ENCODE results near the gene HOXC5. TPM values are rescaled to one million over a fixed set of nuclear protein-coding genes. Genes with fewer than 3 reads are reported as not detected.

HOXC5 gene
- total RNA-seq, 1 experiment from 2014 or later: 1.1 TPM

- intact Hi-C loops (cut with micrococcal nuclease): no loop called here
- RAD21 ChIA-PET (ENCODE audit: low non-redundant PET in 1 of 2, low total read pairs in 2 of 2, uncharacterized antibody in 2 of 2, unreplicated experiment in 2 of 2): no interaction called here
- CTCF ChIA-PET: no interaction called here
- Histone ChIP-seq H4K20me1 (ENCODE audit: insufficient read depth) (no peaks in the 10 kb centered on the region), H3K9ac (ENCODE audit: low read length) (no peak overlapping the region), H3K27ac (ENCODE audit: low read depth, low read length) (no peak overlapping the region), H3K27me3 (ENCODE audit: insufficient read depth, low read length) (no peaks in the 10 kb centered on the region), H2AFZ (ENCODE audit: low read depth, low read length, poor library complexity, severe bottlenecking) (no peak overlapping the region), H3K4me3 (replicated peaks in 1 of 2; ENCODE audit: low read depth in 1 of 2, low read length in 2 of 2) (no peak overlapping the region), H3K9me3 (ENCODE audit: control insufficient read depth in 1 of 2, insufficient read depth in 1 of 2, low read depth in 1 of 2, low read length in 2 of 2) (no peaks in the 10 kb centered on the region), H3K79me2 (ENCODE audit: insufficient read depth, low read length) (no peaks in the 10 kb centered on the region), H3K36me3 (ENCODE audit: control insufficient read depth in 1 of 2, insufficient read depth in 2 of 2, low read length in 2 of 2) (no peaks in the 10 kb centered on the region), H3K4me1 (ENCODE audit: control insufficient read depth in 1 of 2, insufficient read depth in 2 of 2, low read length in 2 of 2) (no peaks in the 10 kb centered on the region), H3K9me2 (ENCODE audit: insufficient read depth) (no peaks in the 10 kb centered on the region), H3K4me2 (ENCODE audit: low read length) (no peak overlapping the region)
- TF ChIP-seq SRF (IDR thresholded peaks at IDR 0.05; ENCODE audit: low read depth) (no peak), CTCF (IDR thresholded peaks at IDR 0.05 in 2 of 3, conservative IDR thresholded peaks at IDR 0.05 in 1 of 3; ENCODE audit: borderline replicate concordance in 1 of 3, insufficient read depth in 1 of 3, low read depth in 2 of 3, low read length in 2 of 3) (no peak), YY1 (IDR thresholded peaks at IDR 0.05; ENCODE audit: extremely low read depth, insufficient replicate concordance, low read depth, low read length) (no peak), ZFX (IDR thresholded peaks at IDR 0.05) (no peak), SIN3A (IDR thresholded peaks at IDR 0.05; ENCODE audit: low read depth) (no peak), ZBTB33 (IDR thresholded peaks at IDR 0.05; ENCODE audit: extremely low read depth, insufficient replicate concordance, low read length) (no peak), ZNF274 (IDR thresholded peaks at IDR 0.05; ENCODE audit: low read depth, low read length) (no peak), FOSL1 (IDR thresholded peaks at IDR 0.05; ENCODE audit: low read depth) (no peak), MAX (IDR thresholded peaks at IDR 0.05) (no peak), ATF3 (IDR thresholded peaks at IDR 0.05) (no peak), EZH2 (IDR thresholded peaks at IDR 0.05) (no peak), EGR1 (IDR thresholded peaks at IDR 0.05; ENCODE audit: low read depth) (no peak), CEBPB (IDR thresholded peaks at IDR 0.05; ENCODE audit: low read depth) (no peak), JUND (IDR thresholded peaks at IDR 0.05) (no peak), TCF7L2 (IDR thresholded peaks at IDR 0.05; ENCODE audit: borderline replicate concordance, extremely low read depth, insufficient read depth, insufficient read length) (no peak), POLR2AphosphoS5 (IDR thresholded peaks at IDR 0.05; ENCODE audit: low read depth, low read length) (no peak), CBX3 (IDR thresholded peaks at IDR 0.05; ENCODE audit: low read depth) (no peak), REST (IDR thresholded peaks at IDR 0.05; ENCODE audit: low read depth) (no peak), POLR2A (IDR thresholded peaks at IDR 0.05; ENCODE audit: borderline replicate concordance, extremely low read depth, insufficient read depth, insufficient read length) (no peak), EZH2phosphoT487 (IDR thresholded peaks at IDR 0.05; ENCODE audit: borderline replicate concordance) (no peak)
- BruUV-seq (replicated peaks): no TSS peak
- DNase-seq (ENCODE audit: low read depth, low spot score) (no peak), ATAC-seq (no peak)
- POLR2A ChIA-PET: no interaction called here
Measured at GRCh38 chr12:54071942-54072341, 39.1 kb downstream of the HOXC5 start.

All from HCT116 (cell line).